Measurements from ENCODE around the gene RPS13.
"Not testable (repeated sequence)": the region's sequence is repeated elsewhere in the genome, so short reads cannot be mapped to it uniquely, and the experiment has no call there.

The RPS13 gene

DNA sequence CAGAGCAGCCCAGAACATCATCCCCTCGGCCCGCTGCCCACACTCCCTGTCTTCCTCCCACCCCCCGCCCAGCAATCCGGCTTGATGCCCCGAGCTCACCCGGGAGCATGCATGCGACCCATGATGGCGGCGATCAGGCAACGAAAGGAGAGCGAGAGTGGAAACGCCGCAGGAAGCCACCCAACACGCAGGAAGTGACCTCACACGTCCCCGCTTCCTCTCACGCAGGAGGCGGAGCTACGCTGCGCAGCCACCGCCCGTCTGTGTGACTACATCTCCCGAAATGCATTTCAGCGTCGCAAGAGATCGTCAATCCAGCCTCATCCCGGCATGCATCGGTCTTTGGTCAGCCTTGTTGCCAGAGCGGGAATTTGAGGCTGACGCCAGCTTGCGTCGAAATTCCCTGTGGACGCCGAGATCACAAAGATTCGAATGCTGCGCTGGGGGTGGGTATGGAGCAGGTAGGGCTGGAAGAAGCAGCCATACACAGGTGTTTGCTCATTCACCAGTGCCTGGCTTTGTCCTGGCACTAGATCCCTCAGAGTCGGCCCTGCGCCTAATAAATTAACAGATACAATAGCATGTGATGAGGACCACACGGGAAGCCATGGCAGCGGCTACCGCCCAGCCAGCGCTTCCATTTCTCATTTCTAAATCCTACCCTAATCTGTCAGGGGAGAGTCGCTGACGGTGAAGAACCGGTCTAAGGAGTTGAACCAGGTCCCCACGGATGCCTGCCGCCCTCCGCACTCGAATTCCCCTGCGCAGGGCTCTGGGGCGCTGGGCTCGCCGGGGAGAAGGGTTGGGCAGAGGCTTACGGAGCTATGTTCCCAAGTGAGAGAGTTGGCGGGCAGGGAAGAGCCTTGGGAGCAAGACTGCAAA, at the start of gene RPS13:
RPS13 (minus strand) TSS at position 148 of the 882 bp plus-strand sequence; CDS start at position 122, 26 bp downstream.
- peak; percentile 96 for DNase-seq

- DNase-seq, result no peak
These were observed 44.5 kb upstream of the RPS13 start for GRCh38 chr11:17121981-17122380.

- DNase-seq, result no peak
These were observed 39.8 kb upstream of the RPS13 start for GRCh38 chr11:17117262-17117661.

- DNase-seq, result no peak
These were observed 38.6 kb upstream of the RPS13 start for GRCh38 chr11:17116117-17116516.

DNA sequence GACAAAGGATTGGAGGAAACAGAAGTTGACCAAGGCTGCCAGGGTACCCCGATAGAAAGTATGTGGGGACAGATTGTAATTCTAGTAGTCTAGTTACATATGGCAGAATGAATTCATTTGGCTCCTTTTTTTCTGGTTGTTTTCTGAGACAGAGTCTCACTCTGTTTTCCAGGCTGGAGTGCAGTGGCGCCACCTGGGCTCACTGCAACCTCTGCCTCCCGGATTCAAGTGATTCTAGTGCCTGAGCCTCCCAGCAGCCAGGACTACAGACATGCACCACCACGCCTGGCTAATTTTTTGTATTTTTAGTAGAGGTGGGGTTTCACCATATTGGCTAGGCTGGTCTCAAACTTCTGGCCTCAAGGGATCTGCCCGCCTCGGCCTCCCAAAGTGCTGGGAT, 30.3 kb upstream of the RPS13 start:
- not testable (repeated sequence) for DNase-seq

GRCh38 chr11:17105404-17106040, 28.1 kb upstream of the RPS13 start:
- DNase-seq, result not testable (repeated sequence)

GRCh38 chr11:17102462-17102861, 25.0 kb upstream of the RPS13 start:
- no peak for DNase-seq

- DNase-seq, result no peak
These were observed 21.2 kb upstream of the RPS13 start for GRCh38 chr11:17098658-17099057.

DNA sequence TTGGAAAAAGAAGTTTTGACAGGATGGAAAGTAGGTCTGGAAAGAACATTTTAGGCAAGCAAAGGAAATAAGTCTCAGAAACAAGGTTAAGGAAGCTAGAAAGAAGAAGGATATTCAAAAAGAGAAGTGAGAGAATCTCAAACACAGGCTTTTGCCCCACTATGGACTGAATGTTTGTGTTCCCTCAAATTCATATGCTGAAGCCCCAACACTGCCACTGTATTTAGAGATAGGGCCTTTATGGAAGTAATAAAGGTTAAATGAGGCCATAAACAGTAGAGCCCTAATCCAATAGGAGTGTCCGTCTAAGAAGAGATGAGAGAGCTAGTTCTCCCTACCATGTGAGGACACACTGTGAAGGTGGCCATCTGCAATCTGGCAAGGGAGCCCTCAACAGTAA, 20.6 kb upstream of the RPS13 start:
- DNase-seq, result no peak

GRCh38 chr11:17085976-17086375, 8.5 kb upstream of the RPS13 start:
- not testable (repeated sequence) for DNase-seq

DNA sequence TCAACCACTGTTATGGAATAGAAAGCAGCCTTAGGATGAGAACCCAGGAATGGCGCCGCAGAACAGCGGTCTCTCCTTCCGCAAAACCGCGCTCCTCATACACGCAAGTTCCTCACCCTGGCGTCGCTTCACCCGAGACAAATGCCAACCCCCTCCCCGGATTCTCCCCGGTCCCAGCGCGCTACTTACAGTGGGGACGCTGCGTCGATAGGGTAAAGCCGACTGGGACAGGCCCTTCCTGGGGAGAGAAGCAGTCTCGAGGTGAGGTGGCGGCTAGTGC, 287 bp downstream of the RPS13 start:
- no peak for DNase-seq

DNA sequence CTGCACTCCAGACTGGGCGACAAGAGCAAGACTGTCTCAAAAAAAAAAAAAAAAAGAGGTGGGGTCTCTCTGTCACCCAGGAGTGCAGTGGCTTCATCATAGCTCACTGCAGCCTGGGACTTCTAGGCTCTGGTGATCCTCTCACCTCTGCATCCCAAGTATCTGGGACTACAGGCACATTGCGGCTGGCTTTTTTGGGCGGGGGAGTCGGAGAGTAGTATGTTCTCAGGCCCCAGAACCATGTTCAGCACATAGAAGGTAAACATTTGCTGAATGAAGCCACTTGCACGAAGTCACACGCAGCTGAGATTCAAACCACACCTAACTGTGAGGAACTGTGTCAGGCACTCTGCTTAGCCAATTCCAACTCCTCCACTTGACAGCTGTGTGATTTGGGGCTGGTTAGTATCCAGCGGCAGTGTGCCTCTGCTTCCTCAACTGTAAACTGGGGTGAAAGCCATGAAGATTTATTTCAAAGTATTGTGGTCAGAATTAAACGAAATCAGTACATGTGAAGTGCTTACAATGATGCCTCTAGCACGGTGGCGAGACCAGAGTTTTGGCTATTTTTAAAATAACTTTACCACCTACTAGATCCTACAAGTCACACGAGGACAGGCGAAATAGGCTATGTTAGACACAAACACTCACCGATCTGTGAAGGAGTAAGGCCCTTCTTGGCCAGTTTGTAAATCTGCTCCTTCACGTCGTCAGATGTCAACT, 789 bp downstream of the RPS13 start:
- peak; percentile 13 for DNase-seq

- DNase-seq, result no peak
These were observed 2.0 kb downstream of the RPS13 start for GRCh38 chr11:17075506-17075905.

- DNase-seq, result no peak
These were observed 4.0 kb downstream of the RPS13 start for GRCh38 chr11:17073370-17074027.

DNA sequence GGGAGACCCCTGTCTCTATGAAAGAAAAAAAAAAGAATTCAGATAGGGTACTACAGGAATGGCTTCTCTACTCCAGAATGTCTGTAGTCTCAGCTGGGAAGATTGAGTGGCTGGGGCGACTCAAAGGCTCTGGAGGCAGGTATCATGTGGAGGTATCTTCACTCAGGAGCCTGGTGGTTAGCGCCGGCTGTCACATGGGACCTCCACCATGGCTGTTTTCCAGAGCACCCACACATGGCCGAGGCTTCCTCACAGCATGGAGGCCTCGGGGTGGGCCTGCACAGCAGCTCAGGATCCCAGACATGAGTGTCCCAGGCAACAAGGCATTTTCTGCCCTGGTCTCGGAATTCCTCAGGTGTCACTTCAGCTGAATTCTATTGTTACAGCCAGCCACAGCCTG, 10.1 kb downstream of the RPS13 start:
- no peak for DNase-seq

- DNase-seq, result no peak
These were observed 10.8 kb downstream of the RPS13 start for GRCh38 chr11:17066691-17067090.

DNA sequence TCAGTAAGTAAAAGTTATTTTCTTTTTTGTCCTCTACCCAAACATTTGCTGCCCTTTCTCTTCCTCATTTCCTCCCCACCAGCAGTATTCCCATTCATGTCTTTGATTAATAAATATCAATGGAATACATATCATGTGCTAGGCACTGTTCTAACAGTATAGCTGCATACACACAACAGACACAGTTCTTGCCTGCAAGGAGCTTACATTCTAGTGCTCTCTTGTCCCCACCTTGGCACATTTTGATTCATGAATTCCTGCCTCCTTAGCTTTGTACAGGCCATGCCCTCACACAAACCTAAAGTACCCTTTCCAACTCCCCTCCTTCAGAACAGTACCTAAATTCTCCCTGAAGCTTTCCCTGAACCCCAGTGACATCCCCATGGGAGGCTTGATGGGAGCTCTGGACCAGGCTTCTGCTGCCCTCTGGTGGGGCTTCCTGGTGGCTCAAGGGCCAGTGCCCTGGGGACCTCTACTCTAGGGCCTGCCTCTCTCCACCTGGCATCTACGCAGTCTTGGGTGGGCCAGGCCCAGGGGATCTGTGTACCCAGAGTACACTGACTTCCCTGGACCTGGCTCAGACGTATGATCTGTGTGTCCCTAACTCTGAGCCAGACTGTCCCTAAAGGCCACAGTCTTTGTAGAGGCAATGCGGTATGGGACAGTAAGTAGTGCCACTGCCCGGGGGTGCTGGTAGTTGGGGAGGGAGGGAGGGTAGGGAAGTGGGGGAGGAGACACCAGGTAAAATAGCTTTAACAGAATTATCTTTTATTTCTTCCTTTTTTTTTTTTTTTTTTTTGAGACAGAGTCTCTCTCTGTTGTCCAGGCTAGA, 14.1 kb downstream of the RPS13 start:
- peak; percentile 47 for DNase-seq

DNA sequence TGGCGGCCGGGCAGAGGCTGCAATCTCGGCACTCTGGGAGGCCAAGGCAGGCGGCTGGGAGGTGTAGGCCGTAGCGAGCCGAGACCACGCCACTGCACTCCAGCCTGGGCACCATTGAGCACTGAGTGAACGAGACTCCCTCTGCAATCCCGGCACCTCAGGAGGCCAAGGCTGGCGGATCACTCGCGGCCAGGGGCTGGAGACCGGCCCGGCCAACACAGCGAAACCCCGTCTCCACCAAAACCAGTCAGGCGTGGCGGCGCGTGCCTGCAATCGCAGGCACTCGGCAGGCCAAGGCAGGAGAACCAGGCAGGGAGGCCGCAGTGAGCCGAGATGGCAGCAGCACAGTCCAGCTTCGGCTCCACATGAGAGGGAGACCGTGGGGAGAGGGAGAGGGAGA, 26.3 kb downstream of the RPS13 start:
- DNase-seq, result not testable (repeated sequence)

GRCh38 chr11:17048491-17048890, 29.0 kb downstream of the RPS13 start:
- not testable (repeated sequence) for DNase-seq

DNA sequence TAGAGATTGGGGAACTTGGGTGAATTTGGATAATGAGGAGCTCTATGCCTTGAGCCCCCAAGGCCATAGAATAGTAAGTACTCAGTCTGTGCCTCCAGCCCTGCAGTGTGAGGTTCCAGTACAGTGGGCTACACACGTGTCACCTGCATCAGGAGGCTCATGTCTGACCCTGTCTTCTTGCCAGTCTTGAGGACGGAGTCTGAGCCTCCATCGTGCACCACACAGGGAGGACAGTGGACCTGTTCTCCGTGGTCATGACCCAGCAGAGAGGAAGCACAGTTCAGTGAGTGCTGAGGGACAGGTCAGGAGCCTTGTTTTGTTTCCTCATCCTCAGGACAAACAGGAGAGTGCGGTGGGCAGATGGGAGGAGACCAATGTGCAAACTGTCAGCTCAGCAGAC, 30.8 kb downstream of the RPS13 start:
- no peak for DNase-seq

GRCh38 chr11:17036666-17037658, 40.5 kb downstream of the RPS13 start:
- no peak for DNase-seq

Data from CD4-positive, alpha-beta T cell treated with Interleukin-10 for 1 hour (primary cell).